A673 (cell line): ENCODE measurements around the gene RNF121.

Experiments used
- EZH2 ChIP-seq: fragments of 200-600 bp; sonication (generic); IDR thresholded peaks from 2 replicates; pipeline ENCODE4 v1.6.1; 2017; ENCODE audit warnings: borderline replicate concordance, low read depth, mild to moderate bottlenecking, mixed read lengths, antibody characterized with exemption, low read length; ENCODE audit not compliant: poor library complexity, severe bottlenecking
- TF ChIP-seq, protein P1 (sequence below): fragments of 300-800, 200-600 bp; sonication (generic); conservative IDR thresholded peaks from 2 replicates; pipeline ENCODE4 v1.5.1; 2017; ENCODE audit warnings: low read depth, mild to moderate bottlenecking, antibody characterized with exemption, low read length, moderate library complexity, mixed read lengths

DNA sequence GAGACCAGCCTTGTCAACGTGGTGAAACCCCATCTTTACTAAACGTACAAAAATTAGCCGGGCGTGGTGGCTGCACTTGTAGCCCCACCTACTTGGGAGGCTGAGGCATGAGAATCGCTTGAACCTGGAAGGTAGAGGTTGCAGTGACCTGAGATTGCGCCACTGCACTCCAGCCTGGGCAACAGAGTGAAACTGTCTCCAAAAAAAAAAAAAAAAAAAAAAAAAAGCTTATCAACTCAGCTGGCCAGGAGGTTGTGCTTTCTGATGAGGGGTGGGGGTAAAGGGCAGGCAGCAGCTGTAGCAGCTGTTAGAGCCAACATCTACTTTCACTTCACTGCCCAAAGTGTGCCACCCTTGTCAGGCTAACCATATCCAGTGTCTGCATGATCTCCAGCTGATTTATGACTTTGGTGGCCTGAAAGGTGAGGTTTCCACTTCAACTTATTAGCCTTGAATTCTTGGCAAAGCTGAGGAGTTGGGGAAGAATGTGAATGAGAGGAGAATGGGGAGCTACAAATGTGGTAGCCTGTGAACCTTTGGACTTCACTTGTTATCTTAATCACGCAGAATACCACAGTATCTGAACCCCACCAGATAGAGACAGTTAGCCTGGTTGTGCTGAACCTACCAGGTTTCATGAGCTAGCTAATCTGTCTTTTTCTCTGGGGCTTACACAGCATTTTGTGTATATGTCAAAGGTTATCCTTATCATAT, 19.6 kb downstream of the RNF121 start:
- TF ChIP-seq, protein P1, sequence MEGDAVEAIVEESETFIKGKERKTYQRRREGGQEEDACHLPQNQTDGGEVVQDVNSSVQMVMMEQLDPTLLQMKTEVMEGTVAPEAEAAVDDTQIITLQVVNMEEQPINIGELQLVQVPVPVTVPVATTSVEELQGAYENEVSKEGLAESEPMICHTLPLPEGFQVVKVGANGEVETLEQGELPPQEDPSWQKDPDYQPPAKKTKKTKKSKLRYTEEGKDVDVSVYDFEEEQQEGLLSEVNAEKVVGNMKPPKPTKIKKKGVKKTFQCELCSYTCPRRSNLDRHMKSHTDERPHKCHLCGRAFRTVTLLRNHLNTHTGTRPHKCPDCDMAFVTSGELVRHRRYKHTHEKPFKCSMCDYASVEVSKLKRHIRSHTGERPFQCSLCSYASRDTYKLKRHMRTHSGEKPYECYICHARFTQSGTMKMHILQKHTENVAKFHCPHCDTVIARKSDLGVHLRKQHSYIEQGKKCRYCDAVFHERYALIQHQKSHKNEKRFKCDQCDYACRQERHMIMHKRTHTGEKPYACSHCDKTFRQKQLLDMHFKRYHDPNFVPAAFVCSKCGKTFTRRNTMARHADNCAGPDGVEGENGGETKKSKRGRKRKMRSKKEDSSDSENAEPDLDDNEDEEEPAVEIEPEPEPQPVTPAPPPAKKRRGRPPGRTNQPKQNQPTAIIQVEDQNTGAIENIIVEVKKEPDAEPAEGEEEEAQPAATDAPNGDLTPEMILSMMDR: no peak
- TF ChIP-seq EZH2: no peak
